Suprapubic skin (tissue), 3 donors: ENCODE results near the gene MSANTD3.

Experiments used
- CTCF ChIP-seq, 2 donors: fragments of 200-600 bp in 1 of 2; fragments of 450-650 bp in 1 of 2; sonication (generic) in 1 of 2; IDR thresholded peaks; one replicate each; pipeline ENCODE4 v1.5.1; 2016 to 2019; ENCODE audit warnings: antibody characterized with exemption in 2 of 2, mild to moderate bottlenecking in 1 of 2, moderate library complexity in 1 of 2
- POLR2A ChIP-seq, 2 donors: fragments of 450-650 bp; IDR thresholded peaks; one replicate each; pipeline ENCODE4 v1.6.1; 2017; ENCODE audit warnings: antibody characterized with exemption in 2 of 2, mild to moderate bottlenecking in 2 of 2, moderate library complexity in 2 of 2

GRCh38 chr9:100459963-100460362, 33.0 kb downstream of the MSANTD3 start:
- TF ChIP-seq CTCF (IDR thresholded peaks at IDR 0.05) (no peak), POLR2A (IDR thresholded peaks at IDR 0.05) (no peak)
